GM19395 (cell line): Measurements from ENCODE around the gene UBE2J2.
"Not testable (repeated sequence)": the region's sequence is repeated elsewhere in the genome, so short reads cannot be mapped to it uniquely, and the experiment has no call there.

Source experiments
- ATAC-seq: cut with Tn5 transposase; IDR thresholded peaks from one replicate; pipeline ENCODE4 v1.9.1; 2021; ENCODE audit warnings: mild to moderate bottlenecking, moderate library complexity; ENCODE audit not compliant: unreplicated experiment

UBE2J2 gene

GRCh38 chr1:1259540-1259939 is 14.1 kb downstream of the UBE2J2 start:
- ATAC-seq: no peak

DNA sequence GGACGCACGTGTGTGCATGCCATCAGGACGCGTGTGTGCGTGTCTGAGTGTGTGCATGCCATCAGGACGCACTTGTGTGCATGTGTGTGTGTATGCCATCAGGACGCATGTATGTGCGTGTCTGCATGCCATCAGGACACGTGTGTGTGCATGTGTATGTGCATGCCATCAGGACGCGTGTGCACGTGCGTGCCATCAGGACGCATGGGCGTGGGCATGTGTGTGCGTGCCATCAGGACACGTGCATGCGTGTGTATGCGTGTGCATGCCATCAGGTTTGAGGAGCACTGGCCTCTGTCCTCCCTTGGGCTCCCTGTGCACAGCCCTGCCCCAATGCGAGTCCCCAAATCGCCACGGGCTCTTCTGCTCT is 14.6 kb downstream of the UBE2J2 start:
- ATAC-seq: no peak

GRCh38 chr1:1256956-1257871 is 16.4 kb downstream of the UBE2J2 start:
- ATAC-seq: no peak

DNA sequence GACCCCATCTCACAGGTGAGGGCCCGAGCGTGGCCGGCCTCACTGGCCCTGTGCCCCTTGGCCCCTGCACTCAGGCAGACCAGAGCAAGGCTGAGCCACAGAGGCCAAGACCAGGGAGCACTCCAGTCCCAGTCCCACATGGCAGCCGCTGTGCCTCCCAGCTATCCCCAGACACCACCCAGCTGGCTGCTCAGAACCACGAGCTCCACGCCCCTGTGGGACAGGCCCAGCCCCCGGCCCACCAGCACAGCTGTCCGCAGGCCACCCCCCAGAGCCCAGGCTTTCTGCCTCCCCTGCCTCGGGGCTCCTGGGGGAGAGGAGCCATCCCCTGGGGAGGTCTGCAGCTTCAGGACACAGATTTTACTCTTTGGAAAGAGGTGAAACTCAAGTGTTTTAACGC is 18.0 kb downstream of the UBE2J2 start:
- no peak for ATAC-seq

GRCh38 chr1:1255078-1255477 is 18.6 kb downstream of the UBE2J2 start:
- ATAC-seq: no peak

GRCh38 chr1:1254667-1254998 is 19.0 kb downstream of the UBE2J2 start:
- ATAC-seq: no peak

- no peak for ATAC-seq
Measured at GRCh38 chr1:1253972-1254666, 19.5 kb downstream of the UBE2J2 start.

- no peak for ATAC-seq
Measured at GRCh38 chr1:1253314-1253713, 20.3 kb downstream of the UBE2J2 start.

DNA sequence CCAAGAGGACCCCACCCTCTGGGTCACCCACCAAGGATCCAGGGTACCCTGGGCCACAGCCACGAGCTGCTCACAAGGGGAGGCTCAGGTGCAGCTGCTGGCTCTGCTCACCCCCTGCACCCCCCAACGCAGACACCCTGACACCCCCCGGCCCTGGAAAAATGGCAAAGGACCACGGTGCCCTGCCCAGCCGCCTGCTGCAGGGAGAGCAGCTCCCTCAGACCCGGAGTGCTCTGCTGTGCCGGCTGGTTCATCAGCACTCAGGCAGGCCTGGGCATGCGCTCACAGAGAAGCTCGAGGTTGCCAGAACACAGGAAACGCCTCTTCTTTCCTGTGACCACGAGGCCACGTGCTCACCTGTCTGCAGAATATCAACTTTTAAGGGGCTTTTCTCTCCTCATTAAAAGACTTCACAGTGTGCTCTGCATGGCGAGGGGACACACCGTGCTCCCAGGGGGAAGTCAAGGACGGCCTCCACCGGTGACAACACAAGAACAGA is 22.8 kb downstream of the UBE2J2 start:
- peak; percentile 66 for ATAC-seq

DNA sequence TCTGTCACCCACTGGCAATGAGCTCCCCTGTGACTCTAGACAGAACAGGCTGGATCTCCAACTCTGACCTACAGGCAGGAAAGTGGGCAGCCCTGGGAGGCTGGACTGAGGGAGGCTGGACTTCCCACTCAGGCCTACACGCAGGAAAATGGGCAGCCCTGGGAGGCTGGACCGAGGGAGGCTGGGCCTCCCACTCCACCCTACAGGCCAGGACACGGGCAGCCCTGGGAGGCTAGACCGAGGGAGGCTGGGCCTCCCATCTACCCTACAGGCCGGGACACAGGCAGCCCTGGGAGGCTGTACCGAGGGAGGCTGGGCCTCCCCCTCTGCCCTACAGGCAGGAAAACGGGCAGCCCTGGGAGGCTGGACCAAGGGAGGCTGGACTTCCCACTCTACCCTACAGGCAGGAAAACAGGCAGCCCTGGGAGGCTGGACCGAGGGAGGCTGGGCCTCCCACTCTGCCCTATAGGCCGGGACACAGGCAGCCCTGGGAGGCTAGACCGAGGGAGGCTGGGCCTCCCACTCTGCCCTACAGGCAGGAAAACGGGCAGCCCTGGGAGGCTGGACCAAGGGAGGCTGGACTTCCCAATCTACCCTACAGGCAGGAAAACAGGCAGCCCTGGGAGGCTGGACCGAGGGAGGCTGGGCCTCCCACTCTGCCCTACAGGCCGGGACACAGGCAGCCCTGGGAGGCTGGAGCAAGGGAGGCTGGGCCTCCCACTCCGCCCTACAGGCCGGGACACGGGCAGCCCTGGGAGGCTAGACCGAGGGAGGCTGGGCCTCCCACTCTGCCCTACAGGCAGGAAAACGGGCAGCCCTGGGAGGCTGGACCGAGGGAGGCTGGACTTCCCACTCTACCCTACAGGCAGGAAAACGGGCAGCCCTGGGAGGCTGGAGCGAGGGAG is 25.4 kb downstream of the UBE2J2 start:
- not testable (repeated sequence) for ATAC-seq

- ATAC-seq: no peak
Measured at GRCh38 chr1:1247341-1247913, 26.2 kb downstream of the UBE2J2 start.

- no peak for ATAC-seq
Measured at GRCh38 chr1:1246577-1247340, 26.9 kb downstream of the UBE2J2 start, which contains the start of gene C1QTNF12. TSS of gene C1QTNF12 (minus strand) at chr1:1246722. CDS start at chr1:1246690, 32 bp downstream.

DNA sequence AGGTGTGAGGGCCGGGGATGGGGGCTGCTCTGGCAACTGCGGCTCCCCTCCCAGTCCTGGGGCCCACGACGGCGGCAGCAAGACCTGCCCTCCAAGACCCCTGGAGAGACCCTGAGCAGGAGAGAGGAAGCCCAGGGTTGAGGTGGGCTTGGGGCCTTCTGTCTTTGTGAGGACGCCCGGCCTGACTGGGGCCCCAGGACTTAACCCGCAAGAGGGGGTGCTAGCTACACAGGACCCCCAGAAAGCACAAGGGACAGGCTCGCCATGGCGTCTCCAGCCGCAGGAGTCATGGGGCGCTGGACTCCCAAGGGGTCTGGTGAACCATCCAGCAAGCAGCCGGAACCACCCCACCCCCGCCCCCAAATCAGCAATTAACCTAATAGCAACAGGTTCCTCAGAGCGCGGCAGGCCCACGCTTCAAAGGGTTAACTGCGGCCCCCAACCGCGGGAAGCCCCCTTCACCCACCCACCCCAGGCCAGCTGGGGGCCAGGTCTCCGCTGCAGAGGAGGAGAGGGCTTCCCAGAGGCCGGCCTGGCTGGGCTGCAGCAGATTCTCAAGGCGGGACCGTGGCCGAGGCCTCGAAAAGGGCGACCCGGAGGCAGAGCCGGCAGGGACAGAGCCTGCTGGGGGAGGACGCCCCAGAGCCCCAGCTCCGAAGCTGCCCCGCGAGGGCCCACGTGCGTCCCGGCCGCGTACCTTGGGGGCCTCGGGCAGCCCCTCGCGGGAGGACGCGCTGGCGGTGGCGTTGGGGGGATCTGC is 27.7 kb downstream of the UBE2J2 start:
- ATAC-seq: no peak

- ATAC-seq: no peak
Measured at GRCh38 chr1:1245178-1245816, 28.4 kb downstream of the UBE2J2 start.

DNA sequence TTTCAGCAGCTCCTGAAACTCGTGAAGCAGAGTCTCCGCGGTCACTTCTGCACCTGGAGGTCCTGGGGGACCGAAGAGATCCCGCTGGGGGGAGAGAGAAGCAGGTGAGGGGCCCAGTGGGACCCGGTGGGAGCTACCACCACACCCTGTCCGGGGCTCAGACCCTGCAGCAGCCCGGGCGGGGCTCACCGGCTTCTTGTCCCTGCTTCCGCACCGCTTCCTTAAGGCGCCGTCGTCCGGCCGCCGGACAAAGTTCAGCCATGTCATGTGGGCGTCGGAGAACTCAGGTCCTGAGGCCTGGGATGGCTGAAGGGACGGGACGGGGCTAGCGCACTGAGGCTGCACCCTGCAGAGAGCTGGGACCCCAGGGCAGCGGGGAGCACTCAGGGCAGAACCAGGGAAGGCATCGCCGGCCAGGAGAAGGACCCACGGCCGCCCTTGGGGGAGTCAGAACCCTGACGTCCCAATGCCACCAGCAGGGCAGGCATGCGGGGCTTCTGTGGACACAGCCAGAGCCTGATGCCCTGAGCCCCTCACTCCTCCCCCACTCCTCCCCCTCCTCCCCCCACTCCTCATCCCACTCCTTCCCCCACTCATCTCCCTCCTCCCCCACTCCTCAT is 29.4 kb downstream of the UBE2J2 start:
- ATAC-seq: no peak

DNA sequence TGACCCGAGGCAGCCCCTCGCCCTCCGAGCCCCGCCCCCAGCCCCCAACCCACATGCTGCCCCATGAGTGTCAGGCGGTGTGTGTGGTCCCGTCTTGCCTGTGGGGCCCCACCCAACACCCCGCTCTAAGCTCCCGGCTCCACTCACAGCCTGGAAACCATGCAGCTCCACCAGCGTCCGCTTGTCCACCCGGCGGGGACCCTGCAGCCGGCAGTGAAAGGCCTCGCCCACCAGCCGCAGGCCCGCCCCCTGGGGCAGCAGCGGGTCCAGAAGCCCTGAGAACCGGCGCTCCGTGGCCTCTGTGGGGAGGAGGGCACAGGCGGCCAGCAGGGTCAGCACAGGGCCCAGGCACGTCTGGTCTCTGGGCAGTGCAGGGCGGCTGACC is 29.9 kb downstream of the UBE2J2 start:
- ATAC-seq: no peak

DNA sequence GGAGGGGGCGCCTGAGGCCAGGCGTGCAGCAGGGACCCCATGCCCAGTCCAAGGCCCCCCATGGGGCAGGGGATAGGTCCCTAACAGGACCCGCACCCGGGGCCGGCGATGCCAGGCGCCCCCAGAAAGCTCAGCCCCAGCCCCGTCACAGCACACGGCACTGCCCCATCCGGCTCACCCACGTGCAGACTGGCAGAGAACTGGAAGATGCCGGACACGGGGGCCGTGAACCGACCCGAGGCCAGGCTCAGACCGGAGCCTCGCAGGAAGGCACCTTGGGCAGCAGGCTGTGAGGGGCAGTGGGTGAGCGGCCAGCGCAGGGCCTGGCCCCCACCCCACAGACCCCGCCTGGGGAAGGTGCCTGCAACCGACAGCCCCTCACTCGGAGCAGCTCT is 30.4 kb downstream of the UBE2J2 start:
- ATAC-seq: no peak
